GM18505 (cell line): ENCODE results near the gene FPR3.
"Not testable (repeated sequence)": the region's sequence is repeated elsewhere in the genome, so short reads cannot be mapped to it uniquely, and the experiment has no call there.

Experiments used
- ATAC-seq: cut with Tn5 transposase; IDR thresholded peaks from one replicate; pipeline ENCODE4 v1.9.1; 2021; ENCODE audit not compliant: unreplicated experiment
- POLR2A ChIP-seq: IDR thresholded peaks from 4 replicates; pipeline ENCODE4 v1.6.1; 2011; ENCODE audit warnings: borderline replicate concordance; ENCODE audit not compliant: insufficient read depth, insufficient read length; ENCODE audit errors: extremely low read depth

FPR3 gene

GRCh38 chr19:51793994-51794393 is 963 bp upstream of the FPR3 start:
- TF ChIP-seq POLR2A, result no peak

GRCh38 chr19:51796195-51796679 is 1.3 kb downstream of the FPR3 start:
- ATAC-seq, result no peak
- TF ChIP-seq POLR2A, result no peak

More at GRCh38 chr19:51793994-51794393, 963 bp upstream of the FPR3 start:
- no peak for ATAC-seq

GRCh38 chr19:51797480-51797879 is 2.5 kb downstream of the FPR3 start:
- no peak for TF ChIP-seq POLR2A
- ATAC-seq, result no peak

GRCh38 chr19:51798062-51798461 is 3.1 kb downstream of the FPR3 start:
- ATAC-seq, result no peak
- TF ChIP-seq POLR2A, result no peak

GRCh38 chr19:51799034-51799773 is 4.2 kb downstream of the FPR3 start:
- no peak for TF ChIP-seq POLR2A
- no peak for ATAC-seq

- no peak for ATAC-seq
- TF ChIP-seq POLR2A, result no peak
Measured at GRCh38 chr19:51799774-51800472, 5.0 kb downstream of the FPR3 start.

- no peak for TF ChIP-seq POLR2A
Measured at GRCh38 chr19:51800473-51801244, 5.7 kb downstream of the FPR3 start.

GRCh38 chr19:51802775-51803174 is 7.8 kb downstream of the FPR3 start:
- no peak for TF ChIP-seq POLR2A
- ATAC-seq, result no peak

More at GRCh38 chr19:51800473-51801244, 5.7 kb downstream of the FPR3 start:
- ATAC-seq, result no peak

- no peak for TF ChIP-seq POLR2A
- no peak for ATAC-seq
Measured at GRCh38 chr19:51803519-51803918, 8.6 kb downstream of the FPR3 start.

- TF ChIP-seq POLR2A, result no peak
- no peak for ATAC-seq
Measured at GRCh38 chr19:51803967-51804366, 9.0 kb downstream of the FPR3 start.

- ATAC-seq, result not testable (repeated sequence)
Measured at GRCh38 chr19:51804789-51805188, 9.8 kb downstream of the FPR3 start.

GRCh38 chr19:51805396-51805795 is 10.4 kb downstream of the FPR3 start:
- ATAC-seq, result not testable (repeated sequence)

GRCh38 chr19:51806571-51806970 is 11.6 kb downstream of the FPR3 start:
- not testable (repeated sequence) for ATAC-seq
